ENCODE measurements around the gene ZNF396. TPM values are rescaled to one million over a fixed set of nuclear protein-coding genes. Genes with fewer than 3 reads are reported as not detected.

ZNF396 gene
- total and polyA plus RNA-seq, 4 donors: 2.4 to 6.7 (median 4.5) TPM

- H3K9me3 ChIP-seq (ENCODE audit: control insufficient read depth in 4 of 4, insufficient read depth in 3 of 4, low read length in 3 of 4): no peaks in the 10 kb centered on the region
- DNase-seq: no peak
- no peak overlapping the region for H3K4me3 ChIP-seq
- peaks cover 0 to 5% (median 0%) of the 10 kb centered on the region in 5 donors for H3K4me1 ChIP-seq (ENCODE audit: control insufficient read depth in 5 of 5, insufficient read depth in 5 of 5, low read length in 5 of 5)
- 82 to 84% methylated on average over 5 of the region's 5 CpGs for WGBS, 2 donors
- TF ChIP-seq CTCF (IDR thresholded peaks at IDR 0.05; ENCODE audit: control extremely low read depth, extremely low read depth): no peak
- no peaks in the 10 kb centered on the region for H3K27me3 ChIP-seq (ENCODE audit: control insufficient read depth in 3 of 3, insufficient read depth in 3 of 3, low read length in 2 of 3)
- no peak overlapping the region for H3K27ac ChIP-seq (ENCODE audit: low read depth in 1 of 2, low read length in 1 of 2)
- H3K9ac ChIP-seq (ENCODE audit: insufficient read depth in 1 of 2, low read length in 2 of 2): no peak overlapping the region
- ATAC-seq (ENCODE audit: insufficient read depth, low FRiP score): no peak
- H3K36me3 ChIP-seq (ENCODE audit: control insufficient read depth in 4 of 4, insufficient read depth in 4 of 4, low read length in 4 of 4): no peaks in the 10 kb centered on the region
Observed at GRCh38 chr18:35408843-35409261, 31.7 kb upstream of the ZNF396 start.

GRCh38 chr18:35407871-35408481 is 30.8 kb upstream of the ZNF396 start:
- ATAC-seq (ENCODE audit: insufficient read depth, low FRiP score) (peak; percentile 87), DNase-seq (peak; percentile 44 to 87 (median 86))
- Histone ChIP-seq H3K4me1 (ENCODE audit: control insufficient read depth in 5 of 5, insufficient read depth in 5 of 5, low read length in 5 of 5) (peaks cover 0 to 5% (median 0%) of the 10 kb centered on the region in 5 donors), H3K27me3 (ENCODE audit: control insufficient read depth in 3 of 3, insufficient read depth in 3 of 3, low read length in 2 of 3) (no peaks in the 10 kb centered on the region), H3K27ac (ENCODE audit: low read depth in 1 of 2, low read length in 1 of 2) (no peak overlapping the region), H3K4me3 (no peak overlapping the region), H3K36me3 (ENCODE audit: control insufficient read depth in 4 of 4, insufficient read depth in 4 of 4, low read length in 4 of 4) (no peaks in the 10 kb centered on the region), H3K9ac (ENCODE audit: insufficient read depth in 1 of 2, low read length in 2 of 2) (no peak overlapping the region), H3K9me3 (ENCODE audit: control insufficient read depth in 4 of 4, insufficient read depth in 3 of 4, low read length in 3 of 4) (no peaks in the 10 kb centered on the region)
- 33 to 37% methylated on average over 5 of the region's 5 CpGs for WGBS, 2 donors
- peak; percentile 41 for TF ChIP-seq CTCF (IDR thresholded peaks at IDR 0.05; ENCODE audit: control extremely low read depth, extremely low read depth)

- no peak for TF ChIP-seq CTCF (IDR thresholded peaks at IDR 0.05; ENCODE audit: control extremely low read depth, extremely low read depth)
- 80 to 90% methylated on average over 6 of the region's 6 CpGs for WGBS, 2 donors
- no peak for ATAC-seq (ENCODE audit: insufficient read depth, low FRiP score)
- Histone ChIP-seq H3K4me3 (no peak overlapping the region), H3K36me3 (ENCODE audit: control insufficient read depth in 4 of 4, insufficient read depth in 4 of 4, low read length in 4 of 4) (no peaks in the 10 kb centered on the region), H3K27me3 (ENCODE audit: control insufficient read depth in 3 of 3, insufficient read depth in 3 of 3, low read length in 2 of 3) (no peaks in the 10 kb centered on the region), H3K4me1 (ENCODE audit: control insufficient read depth in 5 of 5, insufficient read depth in 5 of 5, low read length in 5 of 5) (peaks cover 0 to 2% (median 0%) of the 10 kb centered on the region in 5 donors), H3K9ac (ENCODE audit: insufficient read depth in 1 of 2, low read length in 2 of 2) (no peak overlapping the region), H3K27ac (ENCODE audit: low read depth in 1 of 2, low read length in 1 of 2) (no peak overlapping the region), H3K9me3 (ENCODE audit: control insufficient read depth in 4 of 4, insufficient read depth in 3 of 4, low read length in 3 of 4) (no peaks in the 10 kb centered on the region)
- DNase-seq: no peak
Observed at GRCh38 chr18:35406666-35407065, 29.5 kb upstream of the ZNF396 start.

- no peaks in the 10 kb centered on the region for H3K27me3 ChIP-seq (ENCODE audit: control insufficient read depth in 3 of 3, insufficient read depth in 3 of 3, low read length in 2 of 3)
- H3K9me3 ChIP-seq (ENCODE audit: control insufficient read depth in 4 of 4, insufficient read depth in 3 of 4, low read length in 3 of 4): no peaks in the 10 kb centered on the region
- H3K9ac ChIP-seq (ENCODE audit: insufficient read depth in 1 of 2, low read length in 2 of 2): no peak overlapping the region
- DNase-seq (no peak), ATAC-seq (ENCODE audit: insufficient read depth, low FRiP score) (no peak)
- no peak overlapping the region for H3K4me3 ChIP-seq
- H3K36me3 ChIP-seq (ENCODE audit: control insufficient read depth in 4 of 4, insufficient read depth in 4 of 4, low read length in 4 of 4): no peaks in the 10 kb centered on the region
- no peak for TF ChIP-seq CTCF (IDR thresholded peaks at IDR 0.05; ENCODE audit: control extremely low read depth, extremely low read depth)
- 89 to 97% methylated on average over 2 of the region's 2 CpGs for WGBS, 2 donors
- H3K27ac ChIP-seq (ENCODE audit: low read depth in 1 of 2, low read length in 1 of 2): no peak overlapping the region
- H3K4me1 ChIP-seq (ENCODE audit: control insufficient read depth in 5 of 5, insufficient read depth in 5 of 5, low read length in 5 of 5): no peaks in the 10 kb centered on the region
Observed at GRCh38 chr18:35397976-35398375, 20.8 kb upstream of the ZNF396 start.

Measured in lung (tissue), 12 donors.